Mammary epithelial cell (primary cell): Measurements from ENCODE around the gene PHIP.
"Not testable (repeated sequence)": the region's sequence is repeated elsewhere in the genome, so short reads cannot be mapped to it uniquely, and the experiment has no call there.

Experiments
- EZH2 ChIP-seq: IDR thresholded peaks from 2 replicates; pipeline ENCODE4 v1.6.1; 2012; ENCODE audit warnings: low read length, inconsistent platforms, borderline replicate concordance
- TF ChIP-seq, protein P1 (sequence below), 2 donors: IDR thresholded peaks in 1 of 2; conservative IDR thresholded peaks in 1 of 2; 2 replicates each; pipeline ENCODE4 v1.5.1; 2011 to 2012; ENCODE audit warnings: inconsistent platforms in 2 of 2, low read length in 2 of 2, mild to moderate bottlenecking in 2 of 2, control low read depth in 1 of 2, low read depth in 1 of 2; ENCODE audit not compliant: insufficient read depth in 1 of 2; ENCODE audit errors: extremely low read depth in 1 of 2

- TF ChIP-seq, protein P1, sequence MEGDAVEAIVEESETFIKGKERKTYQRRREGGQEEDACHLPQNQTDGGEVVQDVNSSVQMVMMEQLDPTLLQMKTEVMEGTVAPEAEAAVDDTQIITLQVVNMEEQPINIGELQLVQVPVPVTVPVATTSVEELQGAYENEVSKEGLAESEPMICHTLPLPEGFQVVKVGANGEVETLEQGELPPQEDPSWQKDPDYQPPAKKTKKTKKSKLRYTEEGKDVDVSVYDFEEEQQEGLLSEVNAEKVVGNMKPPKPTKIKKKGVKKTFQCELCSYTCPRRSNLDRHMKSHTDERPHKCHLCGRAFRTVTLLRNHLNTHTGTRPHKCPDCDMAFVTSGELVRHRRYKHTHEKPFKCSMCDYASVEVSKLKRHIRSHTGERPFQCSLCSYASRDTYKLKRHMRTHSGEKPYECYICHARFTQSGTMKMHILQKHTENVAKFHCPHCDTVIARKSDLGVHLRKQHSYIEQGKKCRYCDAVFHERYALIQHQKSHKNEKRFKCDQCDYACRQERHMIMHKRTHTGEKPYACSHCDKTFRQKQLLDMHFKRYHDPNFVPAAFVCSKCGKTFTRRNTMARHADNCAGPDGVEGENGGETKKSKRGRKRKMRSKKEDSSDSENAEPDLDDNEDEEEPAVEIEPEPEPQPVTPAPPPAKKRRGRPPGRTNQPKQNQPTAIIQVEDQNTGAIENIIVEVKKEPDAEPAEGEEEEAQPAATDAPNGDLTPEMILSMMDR (conservative IDR thresholded peaks at IDR 0.05 in 1 of 2, IDR thresholded peaks at IDR 0.05 in 1 of 2; ENCODE audit: extremely low read depth in 1 of 2, insufficient read depth in 1 of 2, low read depth in 1 of 2, low read length in 2 of 2): not testable (repeated sequence)
- TF ChIP-seq EZH2: not testable (repeated sequence)
These were observed 13.7 kb upstream of the PHIP start for GRCh38 chr6:79091801-79092200.
